Fibroblast of pulmonary artery (primary cell): Measurements from ENCODE around the gene SAMD11.

Experiments
- DNase-seq: peaks from one replicate; pipeline ENCODE4 v3.0.0-alpha.2; 2010; ENCODE audit warnings: low read depth
- H3K4me3 ChIP-seq: replicated peaks from 2 replicates; pipeline ENCODE4 v1.5.1; 2011; ENCODE audit warnings: low read depth, mild to moderate bottlenecking, control low read depth, low read length, moderate library complexity
- CTCF ChIP-seq: IDR thresholded peaks from 2 replicates; pipeline ENCODE4 v1.5.1; 2011; ENCODE audit warnings: mild to moderate bottlenecking, control low read depth, low read length, inconsistent platforms; ENCODE audit errors: missing control alignments

The SAMD11 gene

GRCh38 chr1:966704-967300, 43.1 kb downstream of the SAMD11 start:
- H3K4me3 ChIP-seq: peak overlapping the region; percentile 62
- TF ChIP-seq CTCF: no peak
- DNase-seq: peak; percentile 42

DNA sequence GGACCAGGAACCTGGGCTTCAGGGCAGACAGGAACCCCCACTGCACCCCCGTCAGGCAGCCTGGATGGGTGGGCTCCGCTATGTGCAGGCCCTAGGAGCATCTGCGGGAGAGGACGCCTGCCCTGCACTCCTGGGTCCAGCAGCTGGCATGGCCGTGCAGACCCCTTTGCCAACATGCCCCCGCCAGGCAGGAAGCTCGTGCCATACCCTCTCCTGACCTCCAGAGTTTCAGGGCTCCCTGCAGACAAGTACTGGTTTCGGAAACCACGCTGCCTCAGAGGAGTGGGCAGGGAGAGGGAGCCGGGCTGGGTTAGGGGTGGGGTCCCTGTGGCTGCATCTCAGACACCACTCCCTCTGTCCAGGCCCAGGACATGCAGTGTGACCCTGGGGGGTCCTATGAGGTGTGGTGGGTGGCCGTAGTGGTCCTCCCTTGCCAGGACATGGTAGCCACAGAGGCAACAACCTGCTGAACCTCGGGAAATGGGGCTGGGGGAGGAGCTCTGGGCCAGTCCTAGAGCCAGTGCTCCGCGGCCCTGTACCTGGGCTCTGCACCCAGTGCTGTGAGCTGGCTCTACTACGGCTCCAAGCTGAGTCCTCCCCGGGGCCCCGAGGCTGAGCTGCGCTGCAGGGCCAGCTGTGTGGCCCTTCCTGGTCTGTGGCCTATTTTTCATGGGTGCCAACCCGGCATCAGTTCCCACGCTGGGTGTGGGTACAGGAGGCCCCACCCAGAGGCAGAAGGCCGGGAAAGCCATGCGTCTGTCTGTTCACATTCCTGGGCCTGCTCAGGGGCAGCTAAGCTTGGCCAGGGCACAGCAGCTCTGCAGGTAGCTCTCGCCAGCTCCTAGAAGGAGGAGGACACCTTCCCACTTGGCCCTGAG, 44.0 kb downstream of the SAMD11 start:
- H3K4me3 ChIP-seq: no peak overlapping the region
- no peak for TF ChIP-seq CTCF
- DNase-seq: no peak

DNA sequence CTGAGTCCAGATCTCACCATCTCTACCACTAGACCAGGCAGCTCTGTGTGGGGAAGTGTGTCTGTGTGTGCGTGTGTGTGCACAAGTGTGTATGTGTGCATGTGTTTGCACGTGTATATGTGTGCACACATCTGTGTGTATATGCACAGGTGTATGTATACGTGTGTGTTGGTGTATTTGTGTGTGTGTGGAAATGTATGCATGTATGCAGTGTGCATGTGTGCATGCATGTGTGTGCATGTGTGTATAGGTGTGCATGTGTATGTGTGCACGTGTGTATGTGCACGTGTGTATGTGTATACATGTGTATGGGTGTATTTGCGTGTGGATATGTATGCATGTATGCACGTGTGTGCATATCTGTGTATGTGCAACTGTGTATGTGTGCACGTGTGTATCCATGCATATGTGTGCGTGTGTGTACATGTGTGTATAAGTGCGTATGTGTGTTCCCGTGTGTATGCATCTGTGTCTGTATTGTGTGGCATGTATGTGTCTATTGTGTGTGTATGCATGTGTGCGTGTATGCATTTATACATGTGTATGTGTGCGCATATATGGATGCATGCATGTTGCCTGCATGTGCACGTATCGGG, 45.6 kb downstream of the SAMD11 start:
- DNase-seq: no peak
- H3K4me3 ChIP-seq: no peak overlapping the region
- TF ChIP-seq CTCF: no peak

DNA sequence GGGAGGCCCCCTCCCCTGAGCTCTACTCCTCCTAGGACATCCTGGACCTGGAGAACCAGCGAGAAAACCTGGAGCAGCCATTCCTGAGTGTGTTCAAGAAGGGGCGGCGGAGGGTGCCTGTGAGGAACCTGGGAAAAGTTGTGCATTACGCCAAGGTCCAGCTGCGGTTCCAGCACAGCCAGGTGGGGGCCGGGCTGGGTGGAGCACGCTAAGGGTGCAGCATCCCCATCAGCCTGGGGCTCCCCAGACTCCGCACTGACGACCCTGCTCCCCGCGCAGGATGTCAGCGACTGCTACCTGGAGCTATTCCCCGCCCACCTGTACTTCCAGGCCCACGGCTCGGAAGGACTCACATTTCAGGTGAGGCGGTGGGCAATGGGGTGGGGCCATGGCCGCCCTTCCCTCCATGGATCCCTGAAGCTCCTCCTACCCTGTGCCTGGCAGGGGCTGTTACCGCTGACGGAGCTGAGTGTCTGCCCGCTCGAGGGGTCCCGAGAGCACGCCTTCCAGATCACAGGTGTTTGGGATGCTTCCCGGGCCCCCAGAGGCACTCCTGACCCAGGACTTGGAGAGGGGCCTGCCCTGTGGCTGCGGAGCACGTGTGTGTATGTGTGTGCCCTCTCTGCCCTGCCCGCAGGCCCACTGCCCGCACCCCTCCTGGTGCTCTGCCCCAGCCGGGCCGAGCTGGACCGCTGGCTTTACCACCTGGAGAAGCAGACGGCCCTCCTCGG, 46.7 kb downstream of the SAMD11 start:
- no peak for DNase-seq
- no peak for TF ChIP-seq CTCF

GRCh38 chr1:970973-971730, 47.4 kb downstream of the SAMD11 start:
- TF ChIP-seq CTCF: no peak
- DNase-seq: no peak
- no peak overlapping the region for H3K4me3 ChIP-seq

More for the DNA sequence above, 46.7 kb downstream of the SAMD11 start:
- no peak overlapping the region for H3K4me3 ChIP-seq
